T47D (cell line): ENCODE data around the gene PRKAR1B.

ENCODE experiments used
- DNase-seq, 2 experiments: peaks; one replicate each; pipeline versions ENCODE4 v3.0.0 to v3.0.0-alpha.2; 2011 to 2012; ENCODE audit warnings: low read depth in 1 of 2, low spot score in 1 of 2
- JUND ChIP-seq: IDR thresholded peaks from 2 replicates; pipeline ENCODE4 v1.6.1; 2012; ENCODE audit warnings: low read depth
- in situ Hi-C: cut with HindIII; loops from 2 replicates; pipeline ENCODE4 v1.10.0; 2016; ENCODE audit warnings: low sequenced_read_pairs, low pct_unique_long_range_greater_than_20kb

The PRKAR1B gene

GRCh38 chr7:573269-573932, 153.7 kb downstream of the PRKAR1B start:
- TF ChIP-seq JUND: no peak
- DNase-seq: no peak
- in situ Hi-C loops: no loop called here

- no peak for TF ChIP-seq JUND
- no peak for DNase-seq
- in situ Hi-C loops: no loop called here
Measured at GRCh38 chr7:572416-573268, 154.4 kb downstream of the PRKAR1B start.

- in situ Hi-C loops: no loop called here
- DNase-seq: no peak
- TF ChIP-seq JUND: no peak
Measured at GRCh38 chr7:571718-572415, 155.2 kb downstream of the PRKAR1B start.

- TF ChIP-seq JUND: no peak
- no peak for DNase-seq
- in situ Hi-C loops: no loop called here
Measured at GRCh38 chr7:571096-571717, 155.9 kb downstream of the PRKAR1B start.

- in situ Hi-C loops: no loop called here
- TF ChIP-seq JUND: no peak
- no peak for DNase-seq
Measured at GRCh38 chr7:570801-571070, 156.3 kb downstream of the PRKAR1B start.

GRCh38 chr7:569996-570800, 156.9 kb downstream of the PRKAR1B start:
- in situ Hi-C loops: no loop called here
- TF ChIP-seq JUND: no peak
- DNase-seq: no peak

- DNase-seq: no peak
- in situ Hi-C loops: no loop called here
- TF ChIP-seq JUND: no peak
Measured at GRCh38 chr7:569071-569855, 157.8 kb downstream of the PRKAR1B start.

GRCh38 chr7:568031-568951, 158.8 kb downstream of the PRKAR1B start:
- DNase-seq: no peak
- in situ Hi-C loops: no loop called here
- no peak for TF ChIP-seq JUND

GRCh38 chr7:567305-567883, 159.7 kb downstream of the PRKAR1B start:
- in situ Hi-C loops: no loop called here
- TF ChIP-seq JUND: no peak
- DNase-seq: no peak

GRCh38 chr7:566100-566499, 161.0 kb downstream of the PRKAR1B start:
- in situ Hi-C loops: no loop called here
- no peak for TF ChIP-seq JUND
- no peak for DNase-seq
